Measurements from ENCODE around the gene FBXO45. TPM values are rescaled to one million over a fixed set of nuclear protein-coding genes. Genes with fewer than 3 reads are reported as not detected.

The FBXO45 gene
- total RNA-seq, 2 donors from 2014 or later: 6.3 to 6.5 TPM

DNA sequence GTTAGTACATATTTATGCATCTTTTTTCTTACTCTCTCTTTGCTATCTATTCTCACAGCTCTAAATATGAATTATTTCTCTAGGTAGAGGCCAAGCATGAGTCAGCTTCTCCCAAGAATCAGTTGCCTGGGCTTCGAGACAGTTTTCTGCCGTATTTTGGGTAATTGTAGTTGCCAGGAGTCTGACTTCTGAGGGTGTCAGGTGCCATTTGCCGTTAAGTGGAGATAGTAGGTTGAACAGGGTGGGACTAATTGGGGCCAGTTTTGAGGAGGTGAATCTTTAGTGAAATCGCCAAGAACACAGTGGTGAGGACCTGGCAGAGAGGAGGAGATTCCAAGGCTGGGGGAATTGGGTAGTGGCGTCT is 63.2 kb downstream of the FBXO45 start:
- Histone ChIP-seq H3K4me3 (peak overlapping the region; percentile 45 to 67), H3K27me3 (no peaks in the 10 kb centered on the region), H3K9me3 (no peaks in the 10 kb centered on the region), H3K27ac (peak overlapping the region; percentile 69 to 81), H3K36me3 (no peaks in the 10 kb centered on the region), H3K4me1 (peaks cover 0 to 13% of the 10 kb centered on the region in 2 donors)
- DNase-seq (ENCODE audit: low spot score): no peak
- TF ChIP-seq, protein P1, sequence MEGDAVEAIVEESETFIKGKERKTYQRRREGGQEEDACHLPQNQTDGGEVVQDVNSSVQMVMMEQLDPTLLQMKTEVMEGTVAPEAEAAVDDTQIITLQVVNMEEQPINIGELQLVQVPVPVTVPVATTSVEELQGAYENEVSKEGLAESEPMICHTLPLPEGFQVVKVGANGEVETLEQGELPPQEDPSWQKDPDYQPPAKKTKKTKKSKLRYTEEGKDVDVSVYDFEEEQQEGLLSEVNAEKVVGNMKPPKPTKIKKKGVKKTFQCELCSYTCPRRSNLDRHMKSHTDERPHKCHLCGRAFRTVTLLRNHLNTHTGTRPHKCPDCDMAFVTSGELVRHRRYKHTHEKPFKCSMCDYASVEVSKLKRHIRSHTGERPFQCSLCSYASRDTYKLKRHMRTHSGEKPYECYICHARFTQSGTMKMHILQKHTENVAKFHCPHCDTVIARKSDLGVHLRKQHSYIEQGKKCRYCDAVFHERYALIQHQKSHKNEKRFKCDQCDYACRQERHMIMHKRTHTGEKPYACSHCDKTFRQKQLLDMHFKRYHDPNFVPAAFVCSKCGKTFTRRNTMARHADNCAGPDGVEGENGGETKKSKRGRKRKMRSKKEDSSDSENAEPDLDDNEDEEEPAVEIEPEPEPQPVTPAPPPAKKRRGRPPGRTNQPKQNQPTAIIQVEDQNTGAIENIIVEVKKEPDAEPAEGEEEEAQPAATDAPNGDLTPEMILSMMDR (IDR thresholded peaks at IDR 0.05): no peak

DNA sequence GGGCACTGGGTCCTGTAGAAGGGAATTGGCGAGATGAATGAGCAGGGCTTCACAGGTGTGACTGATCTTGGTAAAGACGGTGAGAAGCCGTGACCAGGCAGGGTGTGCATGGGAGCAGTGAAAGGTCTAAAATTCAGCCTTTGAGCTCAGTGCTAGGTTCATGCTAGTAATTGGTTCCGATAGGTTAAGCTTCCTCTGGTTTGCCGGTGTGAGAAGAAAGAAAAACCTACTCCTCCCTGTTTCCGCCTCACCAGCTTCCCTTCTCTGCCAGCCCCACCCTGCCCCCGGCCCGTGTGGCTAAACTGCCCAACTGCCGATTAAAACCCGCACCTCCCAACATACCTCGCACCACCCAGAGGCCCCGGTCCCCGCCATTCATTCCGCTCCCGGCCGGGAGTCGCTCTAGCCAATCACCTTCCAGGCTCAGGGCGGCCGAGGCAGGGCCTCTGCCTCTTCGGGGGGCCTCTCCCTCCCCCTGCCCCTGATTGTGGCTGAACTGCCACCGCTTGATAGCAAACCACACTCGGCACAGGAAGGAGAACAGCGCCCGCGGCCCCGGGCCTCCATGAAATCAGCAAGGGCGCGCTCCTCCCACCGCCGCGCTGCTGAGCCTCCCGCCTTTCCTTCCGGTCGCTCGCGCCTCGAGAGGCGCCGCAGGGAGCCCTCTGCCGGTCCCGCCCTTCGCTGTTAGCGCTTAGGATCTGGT is 63.7 kb downstream of the FBXO45 start:
- no peaks in the 10 kb centered on the region for H3K9me3 ChIP-seq
- peak overlapping the region; percentile 69 to 81 for H3K27ac ChIP-seq
- H3K4me1 ChIP-seq: peaks cover 0 to 13% of the 10 kb centered on the region in 2 donors
- peak; percentile 74 for DNase-seq (ENCODE audit: low spot score)
- TF ChIP-seq, protein P1 (IDR thresholded peaks at IDR 0.05): peak in 1 of 2 donors; percentile 69
- peak overlapping the region; percentile 45 to 67 for H3K4me3 ChIP-seq
- no peaks in the 10 kb centered on the region for H3K36me3 ChIP-seq
- no peaks in the 10 kb centered on the region for H3K27me3 ChIP-seq

DNA sequence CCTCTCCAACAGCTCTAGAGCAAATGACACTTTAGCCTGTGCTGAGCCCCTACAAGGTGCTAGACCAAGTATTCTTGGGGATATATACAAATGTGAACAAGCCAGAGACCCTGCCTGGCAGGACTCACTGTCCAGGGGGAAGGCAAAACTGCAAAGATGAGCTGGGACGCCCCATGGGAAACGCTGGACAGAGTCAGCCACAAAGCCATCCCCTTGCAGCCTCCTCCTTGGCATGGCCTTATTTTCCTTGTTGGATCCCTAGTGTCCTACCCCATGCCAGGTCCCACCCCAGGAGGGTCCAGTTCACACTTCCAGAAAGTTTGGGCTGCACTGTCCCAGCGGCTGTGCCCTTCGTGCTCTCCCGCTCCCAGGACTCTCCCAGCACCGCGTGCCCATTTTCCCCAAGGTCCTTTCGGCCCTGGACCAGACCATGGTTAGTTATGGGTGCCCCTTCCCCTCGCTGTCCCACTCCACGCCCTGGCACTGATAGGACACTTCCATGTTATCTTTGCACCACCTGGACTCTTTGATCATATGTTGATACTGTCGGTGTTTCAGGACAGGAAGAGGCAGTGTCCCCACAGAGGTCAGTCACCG is 65.2 kb downstream of the FBXO45 start:
- Histone ChIP-seq H3K27ac (peak overlapping the region; percentile 69 to 81), H3K4me1 (peaks cover 0 to 13% of the 10 kb centered on the region in 2 donors), H3K36me3 (no peaks in the 10 kb centered on the region), H3K4me3 (no peak overlapping the region), H3K27me3 (no peaks in the 10 kb centered on the region), H3K9me3 (no peaks in the 10 kb centered on the region)
- TF ChIP-seq, protein P1 (IDR thresholded peaks at IDR 0.05): no peak
- no peak for DNase-seq (ENCODE audit: low spot score)

DNA sequence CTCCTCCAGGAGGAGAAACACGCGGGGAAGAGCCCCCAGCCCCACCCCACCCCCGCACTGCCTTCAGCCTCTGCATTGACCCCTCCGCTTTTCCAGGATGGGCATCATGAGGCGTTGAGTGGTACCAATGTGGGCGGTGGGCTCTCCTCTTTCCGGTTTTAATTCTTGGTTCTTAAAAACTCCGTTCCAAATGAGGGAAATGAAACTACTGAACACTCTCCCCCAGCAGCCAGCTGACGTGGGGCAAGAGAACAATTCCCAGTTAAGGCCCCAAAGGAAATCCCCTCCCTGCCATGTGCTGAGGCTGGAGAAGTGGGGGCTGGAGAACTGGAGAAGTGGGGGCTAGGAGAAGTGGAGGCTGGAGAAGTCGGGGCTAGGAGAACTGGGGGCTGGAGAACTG is 65.8 kb downstream of the FBXO45 start:
- peak overlapping the region in 1 of 2 donors; percentile 69 for H3K27ac ChIP-seq
- no peaks in the 10 kb centered on the region for H3K36me3 ChIP-seq
- no peak overlapping the region for H3K4me3 ChIP-seq
- H3K4me1 ChIP-seq: peaks cover 0 to 14% of the 10 kb centered on the region in 2 donors
- peaks cover 0 to 3% of the 10 kb centered on the region in 2 donors for H3K27me3 ChIP-seq
- DNase-seq (ENCODE audit: low spot score): no peak
- no peaks in the 10 kb centered on the region for H3K9me3 ChIP-seq
- TF ChIP-seq, protein P1 (IDR thresholded peaks at IDR 0.05): no peak

DNA sequence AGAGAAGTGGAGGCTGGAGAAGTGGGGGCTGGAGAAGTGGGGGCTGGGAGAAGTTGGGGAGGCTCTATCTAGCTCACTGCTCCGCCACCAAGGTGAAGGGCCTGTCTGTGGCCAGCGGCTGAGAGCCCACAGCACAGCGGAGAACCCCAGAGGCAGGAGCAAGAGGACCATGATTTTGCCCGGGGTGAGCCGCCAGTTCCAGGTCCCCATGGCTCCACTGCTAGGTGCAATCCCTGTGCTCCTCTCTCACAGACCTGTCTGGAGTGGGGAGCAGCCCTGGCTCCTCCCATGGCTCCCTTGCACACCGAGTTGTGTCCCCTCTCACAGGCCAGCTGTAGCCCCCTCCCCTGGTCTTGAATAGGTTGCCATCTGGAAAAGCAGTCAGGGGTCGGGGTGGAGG is 66.4 kb downstream of the FBXO45 start:
- Histone ChIP-seq H3K9me3 (no peaks in the 10 kb centered on the region), H3K4me1 (peaks cover 0 to 20% of the 10 kb centered on the region in 2 donors), H3K36me3 (no peaks in the 10 kb centered on the region), H3K27ac (no peak overlapping the region), H3K27me3 (peaks cover 0 to 8% of the 10 kb centered on the region in 2 donors), H3K4me3 (no peak overlapping the region)
- TF ChIP-seq, protein P1 (IDR thresholded peaks at IDR 0.05): no peak
- no peak for DNase-seq (ENCODE audit: low spot score)

All from right atrium auricular region (tissue), 2 donors.